Adipocyte (in vitro differentiated cells): ENCODE data around the gene GPHN.
A peak's percentile ranks its signal among the peaks of the same experiment; 100 is the strongest.

Source experiments
- DNase-seq: peaks from one replicate; pipeline ENCODE4 v3.0.0-alpha.2; 2015; ENCODE audit warnings: low read depth
- H3K27me3 ChIP-seq: replicated peaks from 2 replicates; pipeline ENCODE4 v1.7.0; 2013; ENCODE audit warnings: mild to moderate bottlenecking, low read length, moderate library complexity; ENCODE audit not compliant: control insufficient read depth, insufficient read depth
- H3K36me3 ChIP-seq: 2 replicates; pipeline ENCODE4 v1.7.0; 2013; ENCODE audit warnings: low read length, mild to moderate bottlenecking, moderate library complexity; ENCODE audit not compliant: control insufficient read depth, insufficient read depth, severe bottlenecking
- H3K4me1 ChIP-seq: 2 replicates; pipeline ENCODE4 v1.7.0; 2013; ENCODE audit warnings: mild to moderate bottlenecking, low read length, moderate library complexity; ENCODE audit not compliant: control insufficient read depth, insufficient read depth
- H3K4me3 ChIP-seq: 2 replicates; pipeline ENCODE4 v1.7.0; 2013; ENCODE audit warnings: mild to moderate bottlenecking, low read length, moderate library complexity
- H3K9ac ChIP-seq: 2 replicates; pipeline ENCODE4 v1.7.0; 2013; ENCODE audit warnings: mild to moderate bottlenecking, low read length, moderate library complexity
- H3K9me3 ChIP-seq: 2 replicates; pipeline ENCODE4 v1.7.0; 2013; ENCODE audit warnings: mild to moderate bottlenecking, low read length, moderate library complexity; ENCODE audit not compliant: control insufficient read depth

The GPHN gene

GRCh38 chr14:66507722-66508546 is at the start of gene GPHN:
GPHN (plus strand) TSS chr14:66508147.
- peak within 1 kb of the TSS; percentile 91 for H3K9ac ChIP-seq
- peak within 1 kb of the TSS; percentile 98 for H3K4me3 ChIP-seq

GRCh38 chr14:66459603-66460002 is 48.3 kb upstream of the GPHN start:
- no peak overlapping the region for H3K4me3 ChIP-seq
- DNase-seq = no peak
- no peaks in the 10 kb centered on the region for H3K9me3 ChIP-seq
- no peaks in the 10 kb centered on the region for H3K4me1 ChIP-seq
- H3K9ac ChIP-seq = no peak overlapping the region
- H3K27me3 ChIP-seq = no peaks in the 10 kb centered on the region
- no peaks in the 10 kb centered on the region for H3K36me3 ChIP-seq

More at GRCh38 chr14:66507722-66508546, at the start of gene GPHN:
- peak; percentile 99 for DNase-seq
- H3K36me3 ChIP-seq = no peaks in the 10 kb centered on the region
- H3K4me1 ChIP-seq = peaks cover 18% of the 10 kb centered on the region
- H3K9me3 ChIP-seq = no peaks in the 10 kb centered on the region
- H3K27me3 ChIP-seq = no peaks in the 10 kb centered on the region

GRCh38 chr14:66464261-66464660 is 43.7 kb upstream of the GPHN start:
- DNase-seq = no peak
- H3K9me3 ChIP-seq = peaks cover 5% of the 10 kb centered on the region
- no peaks in the 10 kb centered on the region for H3K4me1 ChIP-seq
- no peaks in the 10 kb centered on the region for H3K27me3 ChIP-seq
- H3K9ac ChIP-seq = no peak overlapping the region
- H3K4me3 ChIP-seq = no peak overlapping the region
- H3K36me3 ChIP-seq = no peaks in the 10 kb centered on the region

- H3K27me3 ChIP-seq = no peaks in the 10 kb centered on the region
- H3K4me3 ChIP-seq = no peak overlapping the region
- H3K4me1 ChIP-seq = peaks cover 3% of the 10 kb centered on the region
- H3K36me3 ChIP-seq = no peaks in the 10 kb centered on the region
- DNase-seq = no peak
- H3K9ac ChIP-seq = no peak overlapping the region
- H3K9me3 ChIP-seq = peaks cover 16% of the 10 kb centered on the region
These were observed 39.1 kb upstream of the GPHN start for GRCh38 chr14:66468778-66469367.

GRCh38 chr14:66471584-66471983 is 36.4 kb upstream of the GPHN start:
- H3K27me3 ChIP-seq = no peaks in the 10 kb centered on the region
- H3K9me3 ChIP-seq = peaks cover 16% of the 10 kb centered on the region
- peaks cover 3% of the 10 kb centered on the region for H3K4me1 ChIP-seq
- no peak overlapping the region for H3K9ac ChIP-seq
- no peak for DNase-seq
- no peak overlapping the region for H3K4me3 ChIP-seq
- no peaks in the 10 kb centered on the region for H3K36me3 ChIP-seq

GRCh38 chr14:66472251-66472650 is 35.7 kb upstream of the GPHN start:
- peaks cover 16% of the 10 kb centered on the region for H3K9me3 ChIP-seq
- no peaks in the 10 kb centered on the region for H3K36me3 ChIP-seq
- H3K27me3 ChIP-seq = no peaks in the 10 kb centered on the region
- peaks cover 8% of the 10 kb centered on the region for H3K4me1 ChIP-seq
- H3K9ac ChIP-seq = no peak overlapping the region
- H3K4me3 ChIP-seq = no peak overlapping the region
- DNase-seq = no peak

GRCh38 chr14:66473223-66473622 is 34.7 kb upstream of the GPHN start:
- no peaks in the 10 kb centered on the region for H3K36me3 ChIP-seq
- peaks cover 13% of the 10 kb centered on the region for H3K4me1 ChIP-seq
- no peak overlapping the region for H3K9ac ChIP-seq
- peaks cover 16% of the 10 kb centered on the region for H3K9me3 ChIP-seq
- no peaks in the 10 kb centered on the region for H3K27me3 ChIP-seq
- H3K4me3 ChIP-seq = no peak overlapping the region
- no peak for DNase-seq

- Histone ChIP-seq H3K4me1 (peaks cover 13% of the 10 kb centered on the region), H3K27me3 (no peaks in the 10 kb centered on the region), H3K9ac (no peak overlapping the region), H3K4me3 (no peak overlapping the region), H3K36me3 (no peaks in the 10 kb centered on the region), H3K9me3 (no peaks in the 10 kb centered on the region)
- peak; percentile 42 for DNase-seq
These were observed 31.0 kb upstream of the GPHN start for GRCh38 chr14:66476964-66477363.

- Histone ChIP-seq H3K27me3 (no peaks in the 10 kb centered on the region), H3K4me3 (no peak overlapping the region), H3K4me1 (peaks cover 19% of the 10 kb centered on the region), H3K36me3 (no peaks in the 10 kb centered on the region), H3K9me3 (no peaks in the 10 kb centered on the region), H3K9ac (no peak overlapping the region)
- DNase-seq = no peak
These were observed 30.4 kb upstream of the GPHN start for GRCh38 chr14:66477567-66477966.

GRCh38 chr14:66482873-66483272 is 25.1 kb upstream of the GPHN start:
- peaks cover 17% of the 10 kb centered on the region for H3K4me1 ChIP-seq

GRCh38 chr14:66483322-66483721 is 24.6 kb upstream of the GPHN start:
- Histone ChIP-seq H3K9ac (no peak overlapping the region), H3K27me3 (no peaks in the 10 kb centered on the region), H3K36me3 (no peaks in the 10 kb centered on the region), H3K4me1 (peaks cover 17% of the 10 kb centered on the region), H3K4me3 (no peak overlapping the region), H3K9me3 (no peaks in the 10 kb centered on the region)
- DNase-seq = no peak

More at GRCh38 chr14:66482873-66483272, 25.1 kb upstream of the GPHN start:
- Histone ChIP-seq H3K9ac (no peak overlapping the region), H3K4me3 (no peak overlapping the region), H3K27me3 (no peaks in the 10 kb centered on the region), H3K9me3 (no peaks in the 10 kb centered on the region), H3K36me3 (no peaks in the 10 kb centered on the region)
- no peak for DNase-seq
